AG08395 (cell line): ENCODE data around the gene DPY30.
"Not testable (repeated sequence)": the region's sequence is repeated elsewhere in the genome, so short reads cannot be mapped to it uniquely, and the experiment has no call there.

ENCODE experiments used
- DNase-seq: peaks from one replicate; pipeline ENCODE4 v3.0.0; 2012; ENCODE audit warnings: mixed read lengths, low spot score

DPY30 gene

DNA sequence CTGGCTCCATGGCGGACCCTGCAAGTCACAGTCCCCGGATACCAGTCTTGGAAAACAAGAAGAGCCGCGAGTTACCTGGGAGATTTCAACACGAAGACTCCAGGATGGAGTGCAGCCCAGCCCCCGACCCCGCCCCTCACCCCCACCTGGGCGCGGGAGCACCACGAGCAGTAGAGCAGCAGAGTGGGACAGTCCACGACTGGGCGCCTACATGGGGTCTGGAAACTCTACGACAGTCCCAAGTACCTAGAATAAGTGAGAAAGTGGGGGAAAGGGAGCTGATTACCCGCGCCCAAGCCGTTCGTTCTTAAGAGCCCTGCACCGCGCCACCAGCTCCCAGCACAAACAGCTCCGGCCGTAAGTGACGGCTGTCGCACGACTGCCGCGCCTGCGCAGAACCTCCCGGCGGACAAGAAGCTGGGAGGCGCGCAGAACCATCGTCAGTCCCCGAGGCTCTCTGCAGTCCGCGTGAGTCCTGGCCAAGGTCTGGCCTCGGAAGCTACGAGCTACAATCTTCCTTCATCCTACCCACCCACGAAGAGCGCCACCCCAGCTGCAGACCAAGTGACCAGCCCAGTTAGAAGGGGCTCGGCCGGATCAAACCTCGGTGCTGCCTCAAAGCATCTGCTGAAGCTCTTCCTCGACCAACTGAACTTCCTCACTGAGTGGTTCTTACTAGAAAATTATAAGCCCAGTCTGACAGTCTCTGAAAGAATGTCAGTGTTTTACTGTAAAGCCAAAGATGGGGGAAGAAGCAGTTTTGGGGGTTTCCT is at the start of gene DPY30:
TSS of gene DPY30 (minus strand) at position 359 of the 773 bp plus-strand sequence. CDS start at position 10, 349 bp downstream.
- DNase-seq: peak; percentile 96

DNA sequence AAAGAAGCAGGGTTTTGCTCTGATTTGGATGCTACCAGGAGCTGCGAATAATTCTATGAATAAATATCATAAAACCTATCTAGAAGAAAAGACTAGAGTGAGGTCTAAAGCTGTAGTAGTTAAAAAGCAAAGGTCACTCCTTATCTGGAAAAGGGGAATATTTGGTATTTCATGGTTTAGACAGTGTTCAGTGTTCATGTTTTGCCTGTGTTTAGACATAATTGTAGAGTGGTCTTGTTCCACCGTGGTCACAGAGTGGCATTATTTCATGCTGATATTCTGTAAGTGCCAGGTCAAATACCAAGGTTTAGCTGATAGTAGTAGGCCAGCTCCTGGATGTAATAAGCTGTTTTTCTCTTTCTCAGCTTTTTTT is 34.5 kb upstream of the DPY30 start:
- DNase-seq: no peak

DNA sequence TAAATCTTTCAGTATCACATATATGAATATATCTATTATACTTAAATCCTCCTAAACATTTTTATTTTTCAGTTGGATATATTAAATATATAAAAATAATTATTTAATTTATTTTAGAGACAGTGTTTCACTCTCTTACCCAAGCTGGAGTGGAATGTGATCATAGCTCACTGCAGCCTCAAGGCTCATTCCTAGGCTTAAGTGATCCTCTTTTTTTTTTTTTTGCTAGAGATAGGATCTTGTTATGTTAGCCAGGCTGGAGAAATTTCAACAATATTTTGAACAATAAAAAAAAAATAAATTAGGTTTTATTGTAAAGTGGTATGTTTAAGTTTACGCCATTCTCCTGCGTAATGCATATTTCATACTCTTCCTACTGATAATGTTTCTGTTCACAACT is 27.9 kb upstream of the DPY30 start:
- DNase-seq: no peak

GRCh38 chr2:32064713-32065112 is 25.1 kb upstream of the DPY30 start:
- no peak for DNase-seq

GRCh38 chr2:32064021-32064601 is 24.5 kb upstream of the DPY30 start:
- DNase-seq: peak; percentile 6

DNA sequence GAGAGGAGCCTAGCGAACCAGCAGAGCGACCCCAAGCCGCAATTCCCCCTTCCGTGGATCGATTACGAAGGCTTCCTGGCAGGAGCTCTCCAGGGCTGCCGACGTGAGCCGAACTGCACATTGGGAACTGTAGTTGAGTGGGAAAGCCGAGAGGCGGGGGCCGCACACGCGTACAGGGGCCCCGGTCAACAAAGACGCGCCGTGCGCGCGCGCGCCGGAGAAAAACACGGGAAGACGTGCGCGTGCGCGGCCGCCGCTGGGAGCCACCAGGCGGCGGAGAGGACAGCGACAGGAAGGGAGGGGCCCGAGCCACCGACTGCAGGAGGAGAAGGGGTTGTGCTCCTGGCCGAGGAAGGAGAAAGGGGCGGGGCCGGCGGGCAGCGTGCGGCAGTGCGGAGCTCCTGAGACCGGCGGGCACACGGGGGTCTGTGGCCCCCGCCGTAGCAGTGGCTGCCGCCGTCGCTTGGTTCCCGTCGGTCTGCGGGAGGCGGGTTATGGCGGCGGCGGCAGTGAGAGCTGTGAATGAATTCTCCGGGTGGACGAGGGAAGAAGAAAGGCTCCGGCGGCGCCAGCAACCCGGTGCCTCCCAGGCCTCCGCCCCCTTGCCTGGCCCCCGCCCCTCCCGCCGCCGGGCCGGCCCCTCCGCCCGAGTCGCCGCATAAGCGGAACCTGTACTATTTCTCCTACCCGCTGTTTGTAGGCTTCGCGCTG is 23.9 kb upstream of the DPY30 start, which contains the start of gene SPAST:
TSS of gene SPAST (plus strand) at position 247 of the 711 bp plus-strand sequence. CDS start at position 523, 276 bp downstream.
- DNase-seq: peak; percentile 99

DNA sequence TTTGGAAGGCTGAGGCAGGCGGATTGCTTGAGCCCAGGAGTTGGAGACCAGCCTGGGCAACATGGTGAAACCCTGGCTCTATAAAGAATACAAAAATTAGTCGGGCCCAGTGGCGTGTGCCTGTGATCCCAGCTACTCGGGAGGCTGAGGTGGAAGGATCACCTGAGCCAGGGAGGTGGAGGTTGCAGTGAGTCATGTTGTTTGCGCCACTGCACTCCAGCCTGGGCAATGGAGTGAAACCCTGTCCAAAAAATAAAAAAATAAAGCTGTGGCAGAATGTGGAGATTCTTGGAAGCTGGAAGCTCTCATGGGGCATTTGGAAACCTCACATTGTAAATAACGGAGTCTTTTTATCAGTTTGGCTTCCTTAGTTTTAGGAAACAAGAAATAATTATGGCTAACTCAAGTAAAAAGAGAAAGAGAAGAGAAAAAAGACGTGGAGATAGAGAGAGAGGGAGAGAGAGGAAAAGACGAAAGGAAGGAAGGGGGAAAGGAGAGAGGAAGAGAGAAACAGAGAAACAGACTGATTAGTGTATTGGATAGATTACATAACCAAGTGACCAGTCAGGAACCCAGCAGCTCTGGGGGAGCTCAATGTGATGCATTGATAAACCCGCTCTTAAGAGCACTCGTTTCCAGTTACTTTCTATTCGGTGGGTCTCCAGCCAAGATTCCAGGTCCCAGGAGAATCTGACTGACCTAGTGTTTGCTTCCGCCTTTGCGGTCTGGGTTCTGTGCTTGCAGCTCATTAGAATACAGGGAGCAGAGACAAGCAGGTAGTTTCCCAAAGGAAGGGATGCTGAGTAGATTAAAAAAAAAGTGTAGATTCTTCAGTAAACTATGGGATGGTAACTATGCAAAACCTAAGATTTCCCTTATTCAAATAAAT is 22.6 kb upstream of the DPY30 start:
- DNase-seq: peak; percentile 12

DNA sequence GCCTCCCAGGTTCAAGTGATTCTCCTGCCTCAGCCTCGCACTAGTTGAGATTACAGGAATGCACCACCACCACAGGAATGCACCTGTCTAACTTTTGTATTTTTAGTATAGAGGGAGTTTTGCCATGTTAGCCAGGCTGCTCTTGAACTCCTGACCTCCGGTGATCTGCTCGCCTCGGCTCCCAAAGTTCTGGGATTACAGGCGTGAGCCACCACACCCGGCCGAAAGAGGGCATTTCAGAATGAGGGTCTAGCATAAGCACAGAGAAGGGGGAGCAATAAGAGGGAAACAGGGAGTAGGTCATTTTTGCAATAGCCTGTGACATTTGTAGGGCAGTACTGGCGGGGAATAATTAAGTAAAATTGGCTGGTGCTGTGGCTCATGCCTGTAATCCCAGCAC is 21.8 kb upstream of the DPY30 start:
- no peak for DNase-seq

DNA sequence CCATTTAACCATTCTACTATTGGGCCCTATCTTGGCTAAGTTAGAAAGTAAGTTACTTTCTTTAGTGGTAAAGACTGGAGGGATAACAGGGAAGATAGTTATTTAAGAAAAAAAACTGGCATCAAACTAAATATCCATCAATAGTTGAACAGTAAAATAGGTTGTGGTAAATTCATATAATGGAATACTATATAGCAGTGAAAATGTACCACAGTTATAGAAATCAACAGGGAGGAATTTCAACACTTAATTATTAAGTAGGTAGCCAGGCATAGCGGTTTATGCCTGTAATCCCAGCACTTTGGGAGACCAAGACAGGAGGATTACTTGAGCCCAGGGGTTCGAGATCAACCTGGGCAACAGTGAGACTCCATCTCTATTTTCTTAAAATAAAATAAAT is 20.7 kb upstream of the DPY30 start:
- no peak for DNase-seq

- DNase-seq: peak; percentile 17
Observed at GRCh38 chr2:32058130-32058529, 18.5 kb upstream of the DPY30 start.

DNA sequence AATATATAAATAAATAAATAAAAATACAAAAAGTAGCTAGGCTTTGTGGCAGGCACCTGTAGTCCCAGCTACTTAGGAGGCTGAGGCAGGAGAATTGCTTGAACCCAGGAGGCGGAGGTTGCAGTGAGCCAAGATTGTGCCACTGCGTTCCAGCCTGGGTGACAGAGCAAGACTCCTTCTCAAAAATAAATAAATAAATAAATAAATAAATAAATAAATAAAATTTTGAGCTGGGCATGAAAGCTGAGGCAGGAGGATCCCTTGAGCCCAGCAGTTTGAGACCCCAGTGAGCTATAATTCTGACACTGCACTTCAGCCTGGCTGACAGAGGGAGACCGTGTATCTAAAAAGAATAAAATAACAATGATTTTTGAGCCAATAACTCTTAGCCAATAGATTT is 15.0 kb upstream of the DPY30 start:
- not testable (repeated sequence) for DNase-seq

DNA sequence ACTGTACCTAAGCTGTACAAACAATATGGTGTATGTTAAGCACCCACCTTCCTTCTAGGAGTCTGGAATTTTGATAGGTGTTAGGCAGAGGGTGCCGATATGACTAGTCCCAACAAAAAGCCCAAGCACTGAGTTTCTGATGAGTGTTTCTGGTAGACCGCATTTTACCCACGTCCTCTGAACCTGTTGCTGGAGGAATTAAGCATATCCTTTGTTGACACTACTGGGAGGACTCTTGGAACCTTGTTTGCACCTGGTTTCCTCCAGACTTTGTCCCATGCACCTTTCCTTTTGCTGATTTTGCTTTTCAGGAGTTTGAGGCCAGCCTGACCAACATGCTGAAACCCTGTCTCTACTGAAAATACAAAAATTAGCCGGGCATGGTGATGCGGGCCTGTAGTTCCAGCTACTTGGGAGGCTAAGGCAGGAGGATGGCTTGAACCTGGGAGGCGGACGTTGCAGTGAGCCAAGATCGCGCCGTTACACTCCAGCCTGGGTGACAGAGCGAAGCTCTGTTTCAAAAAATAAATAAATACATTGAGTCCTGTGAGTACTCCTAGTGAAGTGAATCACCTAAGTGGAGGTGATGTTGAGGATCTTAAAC is 12.3 kb upstream of the DPY30 start:
- no peak for DNase-seq

DNA sequence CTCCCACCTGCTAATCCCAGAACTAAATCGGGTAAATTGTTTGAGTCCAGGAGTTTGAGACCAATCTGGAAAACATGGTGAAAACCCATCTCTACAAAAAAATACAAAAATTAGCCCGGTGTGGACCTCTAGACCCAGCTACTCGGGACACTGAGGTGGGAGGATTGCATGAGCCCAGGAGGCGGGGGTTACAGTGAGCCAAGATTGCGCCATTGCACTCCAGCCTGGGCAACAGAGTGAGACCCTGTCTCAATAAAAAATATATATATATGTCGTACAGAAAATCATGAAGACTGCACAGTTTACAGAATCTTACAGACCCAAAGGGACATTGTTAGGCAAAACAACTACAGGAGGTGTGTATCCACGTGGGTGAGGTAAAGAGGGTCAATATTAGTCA is 4.0 kb upstream of the DPY30 start:
- DNase-seq: no peak

DNA sequence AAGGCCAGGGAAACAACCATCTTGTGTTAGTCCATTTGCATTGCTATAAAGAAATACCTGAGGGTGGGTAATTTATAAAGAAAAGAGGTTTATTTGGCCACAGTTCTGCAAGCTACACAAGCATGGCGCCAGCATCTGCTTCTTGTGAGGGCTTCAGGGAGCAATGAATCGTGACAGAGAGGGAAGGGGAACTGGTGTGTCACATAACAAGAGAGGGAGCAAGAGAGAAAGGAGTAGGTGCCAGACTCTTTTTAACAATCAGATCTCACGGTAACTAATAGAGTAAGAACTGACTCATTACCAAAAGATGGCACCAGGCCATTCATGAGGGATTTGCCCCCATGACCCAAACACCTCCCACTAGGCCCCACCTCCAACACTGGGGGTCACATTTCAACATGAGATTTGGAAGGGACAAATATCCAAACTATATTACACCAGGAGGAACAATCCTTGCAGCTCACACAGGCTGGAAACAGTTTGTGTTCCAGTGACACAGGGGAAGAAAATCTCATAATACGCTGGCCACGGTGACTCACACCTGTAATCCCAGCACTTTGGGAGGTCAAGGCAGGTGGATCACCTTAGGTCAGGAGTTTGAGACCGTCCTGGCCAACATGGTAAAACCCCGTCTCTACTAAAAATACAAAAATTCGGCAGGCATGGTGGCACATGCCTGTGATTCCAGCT is 5.3 kb downstream of the DPY30 start:
- DNase-seq: not testable (repeated sequence)

GRCh38 chr2:32018789-32019482 is 20.7 kb downstream of the DPY30 start:
- not testable (repeated sequence) for DNase-seq

GRCh38 chr2:32012872-32013271 is 26.7 kb downstream of the DPY30 start:
- DNase-seq: no peak

GRCh38 chr2:32011485-32011960 is 28.1 kb downstream of the DPY30 start:
- DNase-seq: no peak

DNA sequence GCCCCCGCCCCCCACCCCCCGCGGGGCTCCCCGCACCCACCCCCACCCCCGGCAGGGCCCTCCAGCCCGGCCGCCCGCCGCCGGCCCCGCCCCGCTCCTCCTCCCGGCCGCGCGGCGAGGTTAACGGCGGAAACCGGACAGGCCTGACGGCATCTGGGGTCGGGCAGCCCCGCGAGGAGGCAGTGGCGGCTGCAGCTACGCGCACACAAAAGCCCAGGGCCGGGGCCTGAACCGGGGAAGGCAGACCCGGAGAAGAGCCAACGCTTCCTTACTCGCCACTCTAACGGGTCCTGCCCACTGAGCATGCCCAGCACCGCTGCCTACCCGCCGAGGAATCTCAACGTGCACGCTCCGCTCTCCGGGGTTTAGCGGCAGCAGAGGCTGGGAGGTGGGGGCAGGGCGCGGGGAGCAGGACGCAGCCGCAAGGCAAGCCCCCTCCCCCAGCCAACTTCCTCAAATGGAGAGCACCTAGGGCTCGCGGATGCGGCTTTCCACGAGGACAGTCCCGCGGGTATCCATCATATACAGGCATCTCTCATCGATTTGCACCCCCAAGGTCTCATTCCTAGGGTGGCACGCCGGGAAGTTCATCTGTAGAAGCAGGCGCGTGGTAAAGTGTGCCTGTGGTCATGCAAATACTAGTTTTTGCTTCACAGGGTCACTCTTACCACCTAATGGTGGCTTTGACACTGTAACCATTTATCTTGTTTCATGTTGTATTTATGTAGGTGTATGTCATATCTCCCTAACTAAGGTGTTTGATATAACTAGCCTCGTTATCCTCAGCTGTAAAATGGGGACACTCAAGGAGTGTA is 28.7 kb downstream of the DPY30 start, which contains the start of gene MEMO1:
TSS of gene MEMO1 (minus strand) at position 339 of the 815 bp plus-strand sequence. CDS start 761 bp downstream, outside the sequence.
- peak; percentile 96 for DNase-seq

- not testable (repeated sequence) for DNase-seq
Observed at GRCh38 chr2:32010280-32010669, 29.3 kb downstream of the DPY30 start.
